Raji (cell line): Measurements from ENCODE around the gene GTF3C1.

Source experiments
- POLR2A ChIP-seq: IDR thresholded peaks from 2 replicates; pipeline ENCODE4 v1.6.1; 2011; ENCODE audit warnings: low read depth, low read length, control low read depth; ENCODE audit not compliant: insufficient read depth

The GTF3C1 gene

GRCh38 chr16:27470567-27471431, 78.9 kb downstream of the GTF3C1 start:
- no peak for TF ChIP-seq POLR2A

- no peak for TF ChIP-seq POLR2A
Measured at GRCh38 chr16:27468941-27469531, 80.7 kb downstream of the GTF3C1 start.

- TF ChIP-seq POLR2A, result no peak
Measured at GRCh38 chr16:27465483-27465879, 84.2 kb downstream of the GTF3C1 start.

- no peak for TF ChIP-seq POLR2A
Measured at GRCh38 chr16:27464626-27465482, 84.9 kb downstream of the GTF3C1 start.

- no peak for TF ChIP-seq POLR2A
Measured at GRCh38 chr16:27463741-27464591, 85.7 kb downstream of the GTF3C1 start.

- TF ChIP-seq POLR2A, result no peak
Measured at GRCh38 chr16:27462846-27463682, 86.6 kb downstream of the GTF3C1 start.

- no peak for TF ChIP-seq POLR2A
Measured at GRCh38 chr16:27462200-27462845, 87.4 kb downstream of the GTF3C1 start.

- TF ChIP-seq POLR2A, result no peak
Measured at GRCh38 chr16:27461483-27462171, 88.1 kb downstream of the GTF3C1 start.

- TF ChIP-seq POLR2A, result no peak
Measured at GRCh38 chr16:27460663-27461482, 88.8 kb downstream of the GTF3C1 start.

GRCh38 chr16:27460213-27460612, 89.5 kb downstream of the GTF3C1 start:
- TF ChIP-seq POLR2A, result no peak

- no peak for TF ChIP-seq POLR2A
Measured at GRCh38 chr16:27458987-27459688, 90.6 kb downstream of the GTF3C1 start.
